HepG2 (cell line): ENCODE data around the gene THRA. TPM values are rescaled to one million over a fixed set of nuclear protein-coding genes. Genes with fewer than 3 reads are reported as not detected.

Experiments
- ARID3A ChIP-seq: IDR thresholded peaks from 2 replicates; pipeline ENCODE4 v1.6.1; 2012; ENCODE audit warnings: low read depth, low read length, improper control_type of control experiment
- ARID4A ChIP-seq: sonication (generic); formaldehyde crosslinking; IDR thresholded peaks from 2 replicates; pipeline ENCODE4 v1.5.0; 2020; ENCODE audit warnings: mild to moderate bottlenecking, missing genetic modification reagents, borderline replicate concordance
- CERS6 ChIP-seq: sonication (generic); formaldehyde crosslinking; IDR thresholded peaks from 2 replicates; pipeline ENCODE4 v1.5.0; 2020; ENCODE audit warnings: missing genetic modification reagents
- FOXO4 ChIP-seq: sonication (generic); formaldehyde crosslinking; conservative IDR thresholded peaks from 2 replicates; pipeline ENCODE4 v1.8.1; 2023; ENCODE audit warnings: missing genetic modification reagents
- MIER2 ChIP-seq: IDR thresholded peaks from 2 replicates; pipeline ENCODE4 v1.6.1; 2016; ENCODE audit warnings: missing biosample characterization, missing genetic modification reagents
- MNT ChIP-seq: fragments of 450-650 bp; IDR thresholded peaks from 2 replicates; pipeline ENCODE4 v1.6.1; 2016
- MTA1 ChIP-seq: sonication (generic); formaldehyde crosslinking; IDR thresholded peaks from 2 replicates; pipeline ENCODE4 v1.4.0; 2020; ENCODE audit warnings: missing genetic modification reagents, mild to moderate bottlenecking, borderline replicate concordance
- NBN ChIP-seq: fragments of 450-650 bp; conservative IDR thresholded peaks from 2 replicates; pipeline ENCODE4 v1.6.1; 2017
- POLR2G ChIP-seq: fragments of 200-400 bp; formaldehyde crosslinking; IDR thresholded peaks from 2 replicates; pipeline ENCODE4 v1.6.1; 2018; ENCODE audit warnings: mild to moderate bottlenecking, low read depth, low read length, moderate library complexity
- SNAI1 ChIP-seq: sonication (generic); formaldehyde crosslinking; IDR thresholded peaks from 2 replicates; pipeline ENCODE4 v1.5.0; 2020; ENCODE audit warnings: mild to moderate bottlenecking, missing genetic modification reagents, borderline replicate concordance
- SNAPC2 ChIP-seq: sonication (generic); formaldehyde crosslinking; IDR thresholded peaks from 2 replicates; pipeline ENCODE4 v1.8.1; 2022; ENCODE audit warnings: mild to moderate bottlenecking, missing genetic modification reagents
- SPEN ChIP-seq: sonication (generic); formaldehyde crosslinking; IDR thresholded peaks from 2 replicates; pipeline ENCODE4 v1.5.1; 2020; ENCODE audit warnings: low read depth, mild to moderate bottlenecking, missing genetic modification reagents
- ZBTB7A ChIP-seq: sonication (generic); formaldehyde crosslinking; IDR thresholded peaks from 2 replicates; pipeline ENCODE4 v1.8.0; 2022; ENCODE audit warnings: mild to moderate bottlenecking, missing genetic modification reagents
- ZNF431 ChIP-seq: sonication (generic); formaldehyde crosslinking; IDR thresholded peaks from 2 replicates; pipeline ENCODE4 v1.9.0; 2022; ENCODE audit warnings: missing genetic modification reagents, low read depth, mild to moderate bottlenecking, borderline replicate concordance
- ZNF766 ChIP-seq: sonication (generic); formaldehyde crosslinking; IDR thresholded peaks from 2 replicates; pipeline ENCODE4 v1.5.0; 2020; ENCODE audit warnings: missing genetic modification reagents, borderline replicate concordance
- ZNF850 ChIP-seq: sonication (generic); formaldehyde crosslinking; conservative IDR thresholded peaks from 2 replicates; pipeline ENCODE4 v1.9.0; 2021; ENCODE audit warnings: mild to moderate bottlenecking, missing genetic modification reagents
- polyA plus RNA-seq, 8 experiments: library from polyadenylated mRNA; depleted of rRNA in 3 of 8; stranded (reverse) in 7 of 8; unstranded in 1 of 8; fragments of >200 nt; fragmentation: Illumina TruSeq in 4 of 8; extraction: Trizol in 4 of 8; gene quantifications; 2 replicates each; pipeline versions ENCODE4 v1.2.1 to v1.2.3, GENCODE V29; 2011 to 2016; ENCODE audit warnings: low read depth in 4 of 8, missing spikeins in 1 of 8, mixed read lengths in 1 of 8; ENCODE audit not compliant: insufficient read depth in 1 of 8
- total RNA-seq, 5 experiments: library from RNA; depleted of rRNA; stranded (reverse); fragments of >200 nt; fragmentation: Illumina TruSeq; extraction: Trizol; gene quantifications; 2 replicates each; pipeline ENCODE4 v1.2.3, GENCODE V29; 2016; ENCODE audit warnings: low read depth in 1 of 5

The THRA gene
- total and polyA plus RNA-seq, 2 of the 13 experiments (the other 11 are each of a cell fraction or from before 2014, with no cell fraction given) = 8.0 to 9.9 TPM

GRCh38 chr17:40063187-40063771 is 514 bp downstream of the THRA start (continued):
- TF ChIP-seq FOXO4 = no peak
- TF ChIP-seq ZBTB7A = peak; percentile 67; the same call in 1 of the 2 replicates
- TF ChIP-seq ARID4A = peak; percentile 84
- TF ChIP-seq ARID3A = no peak
- 0 out of 2 replicates have a peak, but pooled peaks have one; percentile 35 for TF ChIP-seq ZNF850
- TF ChIP-seq ZNF431 = no peak
- peak; percentile 68 for TF ChIP-seq POLR2G
- no peak for TF ChIP-seq NBN
- no peak for TF ChIP-seq CERS6 (CRISPR knock-in tag)
- TF ChIP-seq SNAI1 (CRISPR knock-in tag) = no peak
- peak; percentile 96; the same call in 1 of the 2 replicates for TF ChIP-seq SNAPC2 (CRISPR knock-in tag)
- TF ChIP-seq MIER2 = no peak
- TF ChIP-seq SPEN (CRISPR knock-in tag) = 0 out of 2 replicates have a peak, but pooled peaks have one; percentile 40
- no peak for TF ChIP-seq MNT
- TF ChIP-seq MTA1 = peak; percentile 42; the same call in 1 of the 2 replicates
- 0 out of 2 replicates have a peak, but pooled peaks have one; percentile 51 for TF ChIP-seq ZNF766
